Globus pallidus (tissue), 1 donor: ENCODE measurements around the gene TCEA2.

Experiments used
- DNase-seq: peaks from one replicate; pipeline ENCODE4 v3.0.0-alpha.2; 2015; ENCODE audit warnings: low spot score

The TCEA2 gene

GRCh38 chr20:64049060-64049877 lies 13.7 kb upstream of the TCEA2 start, which contains the start of gene SOX18:
SOX18 (minus strand) TSS chr20:64049639; CDS start chr20:64049516, 123 bp downstream.
- no peak for DNase-seq

DNA sequence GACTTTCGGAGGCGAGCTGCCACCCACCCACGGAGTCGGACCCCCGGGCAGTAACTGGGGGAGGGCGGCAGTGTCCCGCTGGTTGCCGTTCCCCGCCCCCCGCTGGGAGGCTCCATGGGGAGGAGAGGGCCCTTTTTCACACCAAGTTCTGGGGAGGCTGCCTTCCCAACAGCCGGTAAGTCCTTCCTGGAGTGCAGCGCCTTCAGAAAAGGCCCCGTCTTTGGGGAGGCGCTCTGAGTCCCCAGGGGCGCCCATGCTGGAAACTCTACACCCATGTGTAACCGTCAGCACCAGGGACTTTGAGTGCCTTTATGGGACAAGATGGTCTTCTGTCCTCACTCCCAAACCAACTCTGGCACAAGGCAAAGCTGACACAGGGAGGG lies 13.1 kb upstream of the TCEA2 start:
- DNase-seq = no peak

DNA sequence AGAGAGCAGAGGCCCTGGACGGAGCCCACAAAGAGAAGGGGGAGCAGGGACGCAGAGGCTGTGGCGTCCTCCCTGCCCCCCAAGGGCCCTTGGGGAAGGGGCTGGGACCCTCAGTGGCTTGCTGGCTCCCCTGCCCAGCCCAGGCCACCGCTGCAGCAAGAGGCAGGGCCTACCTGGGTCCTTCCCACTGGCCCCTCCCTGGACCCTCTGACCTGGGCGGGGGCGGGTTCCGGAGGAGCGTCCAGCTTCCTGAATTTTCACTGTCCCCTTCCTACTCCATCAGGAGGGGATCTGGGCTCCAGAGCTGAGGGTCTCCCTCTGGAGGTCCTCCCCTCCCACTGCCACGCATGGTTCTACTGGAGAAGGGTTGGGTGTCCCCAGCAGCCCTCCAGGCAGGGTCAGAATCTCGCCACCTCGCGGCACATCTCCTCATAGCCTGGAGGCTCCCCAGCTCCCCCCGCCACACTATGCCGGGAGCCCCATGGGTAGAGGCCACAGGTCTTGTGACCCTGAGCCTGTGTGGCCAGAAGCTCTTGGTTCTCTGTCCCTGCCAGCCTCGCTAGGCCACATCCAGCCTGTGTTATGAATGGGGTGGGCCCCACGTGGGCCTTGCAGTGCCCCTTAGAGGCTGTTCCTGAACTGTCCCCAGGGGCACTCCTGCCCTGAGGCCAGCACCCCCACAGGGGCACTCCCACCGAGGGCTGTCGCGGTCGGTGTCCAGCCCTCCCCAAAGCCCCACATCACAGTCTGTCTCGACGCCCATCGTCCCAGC lies 12.6 kb upstream of the TCEA2 start:
- DNase-seq = no peak

DNA sequence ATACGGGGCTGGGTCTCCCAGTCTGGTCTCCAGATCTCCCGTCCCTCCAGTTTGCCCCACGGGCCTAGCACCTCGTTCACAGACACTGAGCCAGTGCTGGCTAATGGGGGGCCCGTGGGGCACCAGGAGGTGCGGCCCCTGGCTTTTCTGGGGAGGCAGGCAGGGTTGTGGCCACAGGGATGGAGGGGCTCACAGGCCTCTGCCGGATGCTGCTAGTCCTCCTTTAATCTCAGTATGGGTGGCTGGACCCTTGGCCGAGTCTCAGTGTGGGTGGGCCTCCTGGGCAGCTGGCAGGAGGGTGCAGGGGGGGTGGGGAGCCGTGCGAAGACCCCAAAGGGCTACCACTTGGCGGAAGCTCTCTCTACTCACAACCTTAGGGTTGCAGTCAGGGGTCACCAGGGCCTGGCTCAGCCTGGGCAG lies 12.0 kb upstream of the TCEA2 start:
- no peak for DNase-seq

GRCh38 chr20:64051561-64052325 lies 11.3 kb upstream of the TCEA2 start:
- DNase-seq = no peak

GRCh38 chr20:64052326-64052722 lies 10.7 kb upstream of the TCEA2 start:
- DNase-seq = no peak

GRCh38 chr20:64052987-64053840 lies 9.8 kb upstream of the TCEA2 start:
- DNase-seq = no peak

DNA sequence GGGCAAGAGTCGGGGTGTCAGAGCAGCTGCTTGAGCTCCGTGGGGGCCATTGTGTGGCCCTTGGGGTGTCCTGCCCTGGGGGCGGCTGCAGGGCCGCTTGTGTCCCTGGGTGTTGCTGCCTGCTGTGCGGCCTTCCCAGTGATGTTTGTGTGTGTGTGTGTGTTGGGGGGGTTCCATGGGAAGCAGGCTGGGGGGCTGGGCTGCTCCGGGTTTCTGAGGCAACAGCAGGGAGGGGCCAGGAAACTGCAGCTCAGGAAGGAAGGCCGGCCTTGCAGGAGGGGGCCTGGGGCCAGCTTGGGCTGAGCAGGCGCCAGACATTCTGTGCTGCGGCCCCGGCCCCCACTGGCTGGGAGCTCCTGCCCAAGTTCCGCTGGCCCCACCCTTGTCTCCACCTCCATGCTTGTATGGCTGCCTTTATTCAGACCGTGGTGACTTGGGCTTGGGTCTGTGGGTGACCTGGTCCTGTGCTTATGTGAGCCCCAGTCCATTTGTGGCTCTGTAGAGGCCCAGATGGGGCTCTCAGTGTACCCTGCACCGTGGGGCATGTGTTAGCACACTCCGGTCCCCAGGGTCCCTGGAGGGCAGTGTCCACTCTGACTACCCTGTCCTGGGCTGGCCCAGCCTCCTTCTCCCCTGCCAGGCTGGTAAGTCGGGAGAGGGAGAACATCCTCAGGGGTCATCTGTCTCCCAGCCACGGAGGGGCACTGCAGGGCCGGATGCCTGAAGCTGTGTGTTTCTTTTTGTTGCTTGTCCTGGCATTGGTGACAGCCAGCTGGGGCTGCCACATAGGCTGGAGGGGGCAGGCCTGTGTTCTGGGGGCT lies 8.9 kb upstream of the TCEA2 start:
- no peak for DNase-seq

- DNase-seq = no peak
Measured at GRCh38 chr20:64055396-64055892, 7.6 kb upstream of the TCEA2 start.

DNA sequence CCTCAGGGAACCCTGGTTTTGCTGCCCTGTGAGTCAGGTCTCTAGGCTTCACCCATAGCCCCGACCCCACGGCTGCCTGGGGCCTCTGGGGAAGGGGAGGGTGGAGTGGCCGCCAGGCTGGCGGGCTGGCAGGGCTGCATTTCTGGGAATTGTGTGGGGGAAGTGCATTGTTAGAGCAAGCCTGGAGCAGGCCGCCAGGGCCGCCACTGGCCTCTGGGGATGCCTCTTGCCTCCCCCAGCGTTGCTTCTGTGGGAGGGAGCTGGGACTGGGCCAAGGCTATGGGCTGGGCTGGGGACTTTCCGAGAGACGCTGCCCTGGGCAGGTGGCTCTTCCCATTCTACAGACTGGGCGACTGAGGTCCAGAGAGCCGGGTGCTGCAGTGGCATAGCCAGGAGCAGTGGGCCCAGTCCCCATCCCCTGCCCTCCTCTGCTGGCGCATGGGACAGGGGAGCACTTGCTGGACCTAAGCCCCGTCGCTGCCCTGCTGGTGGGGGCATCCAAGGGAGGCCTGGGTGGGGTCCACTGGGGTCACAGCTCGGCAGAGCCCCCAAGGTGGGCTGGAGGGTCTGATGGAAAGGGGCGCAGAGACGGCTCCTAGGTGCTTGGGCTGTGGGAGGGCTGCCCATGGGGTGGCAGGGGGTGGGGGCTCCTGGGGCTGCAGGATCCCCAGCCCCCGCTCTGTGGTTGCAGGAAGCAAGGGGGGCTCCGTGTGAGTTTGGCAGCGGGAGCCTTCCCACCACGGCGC lies 6.9 kb upstream of the TCEA2 start:
- no peak for DNase-seq

DNA sequence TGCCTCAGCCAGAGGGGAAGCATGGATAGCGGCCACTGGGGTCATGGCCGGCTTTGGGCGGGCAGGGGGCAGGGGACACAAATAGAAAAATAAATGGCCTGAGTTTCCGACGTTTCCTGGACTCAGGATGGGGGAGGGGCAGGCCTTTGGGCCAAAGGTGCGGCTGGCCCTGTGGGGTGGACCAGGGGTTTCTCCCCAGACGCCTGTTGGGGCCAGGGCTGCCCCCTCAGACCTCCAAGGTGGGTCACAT lies 6.4 kb upstream of the TCEA2 start:
- DNase-seq = no peak

GRCh38 chr20:64056889-64057627 lies 5.9 kb upstream of the TCEA2 start:
- DNase-seq = no peak

DNA sequence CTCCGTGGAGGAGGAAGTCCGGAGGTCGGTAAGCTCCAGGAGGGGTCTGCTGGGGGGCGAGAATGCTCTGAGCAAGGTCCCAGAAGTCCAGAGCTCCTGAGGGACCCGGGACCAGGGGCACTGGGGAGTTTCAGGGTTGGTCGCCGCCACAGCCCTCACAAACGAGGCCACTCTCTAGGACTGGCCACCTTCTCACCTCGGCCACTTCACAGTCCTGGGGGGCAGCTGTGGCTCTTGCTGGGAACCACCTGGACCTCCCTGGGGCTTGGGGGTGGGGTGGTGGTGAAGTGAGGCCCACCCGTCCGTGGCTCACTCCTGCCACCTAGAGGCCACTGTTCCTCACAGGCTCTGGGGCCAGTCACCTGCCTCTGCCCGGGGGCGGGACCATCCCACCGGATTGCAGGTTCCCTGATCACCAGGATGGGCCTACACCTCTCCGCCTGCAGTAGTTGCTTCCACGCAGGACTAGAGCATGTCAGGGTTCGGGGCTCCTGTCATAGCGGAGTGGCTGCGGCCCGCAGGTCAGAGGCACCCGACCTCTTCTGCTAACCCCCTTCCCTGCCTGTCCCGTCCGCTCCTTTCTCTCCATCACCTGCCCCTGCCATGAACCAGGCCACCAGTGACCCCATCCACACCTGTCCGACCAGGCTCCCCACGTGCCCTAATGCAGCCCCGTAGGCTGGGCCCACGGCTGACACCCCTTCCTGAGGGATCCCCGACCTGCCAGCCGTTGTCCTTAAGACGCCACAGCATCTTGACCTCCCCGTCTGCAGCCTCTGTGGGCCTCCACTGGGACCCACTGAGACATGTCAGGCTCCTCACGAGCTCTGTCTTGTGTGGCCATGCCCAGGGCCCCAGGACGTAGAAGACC lies 5.1 kb upstream of the TCEA2 start:
- DNase-seq = no peak

GRCh38 chr20:64058536-64058935 lies 4.5 kb upstream of the TCEA2 start:
- no peak for DNase-seq

DNA sequence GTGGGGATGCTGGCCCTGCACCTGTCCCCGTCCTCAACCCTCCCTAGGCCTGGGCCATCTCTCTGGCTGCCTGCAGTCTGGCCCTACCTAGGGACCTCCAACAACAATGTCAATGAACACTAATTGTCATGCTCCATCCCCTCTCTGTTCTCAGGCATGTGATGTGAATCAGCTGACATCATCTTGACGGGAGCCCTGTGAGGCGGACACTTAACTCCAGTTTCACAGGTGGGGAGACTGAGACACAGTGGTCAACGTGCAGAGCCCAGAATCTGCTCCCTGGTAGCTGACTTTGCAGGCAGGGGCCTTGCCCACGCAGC lies 762 bp upstream of the TCEA2 start:
- peak; percentile 29 for DNase-seq

- DNase-seq = no peak
Measured at GRCh38 chr20:64063389-64064144, 569 bp downstream of the TCEA2 start.

- DNase-seq = no peak
Measured at GRCh38 chr20:64064145-64064698, 1.2 kb downstream of the TCEA2 start.
